Spinal cord (tissue), 10 donors: Measurements from ENCODE around the gene TCF20. TPM values are rescaled to one million over a fixed set of nuclear protein-coding genes. Genes with fewer than 3 reads are reported as not detected.

Source experiments
- DNase-seq, 6 donors: peaks; one replicate each; pipeline versions ENCODE4 v3.0.0 to v3.0.0-alpha.2; 2013 to 2015; ENCODE audit warnings: low spot score in 6 of 6, low read depth in 4 of 6
- H3K27ac ChIP-seq: one replicate; pipeline ENCODE4 v1.5.1; 2013; ENCODE audit warnings: low read depth, low read length, control low read depth
- H3K27me3 ChIP-seq: one replicate; pipeline ENCODE4 v1.6.1; 2013; ENCODE audit warnings: low read length; ENCODE audit not compliant: control insufficient read depth, insufficient read depth
- H3K36me3 ChIP-seq: one replicate; pipeline ENCODE4 v1.6.1; 2013; ENCODE audit warnings: low read length; ENCODE audit not compliant: control insufficient read depth, insufficient read depth
- H3K4me1 ChIP-seq: one replicate; pipeline ENCODE4 v1.6.1; 2013; ENCODE audit warnings: low read length; ENCODE audit not compliant: control insufficient read depth, insufficient read depth
- H3K4me3 ChIP-seq: one replicate; pipeline ENCODE4 v1.5.1; 2013; ENCODE audit warnings: low read depth, low read length, control low read depth
- H3K9me3 ChIP-seq: one replicate; pipeline ENCODE4 v1.6.1; 2013; ENCODE audit warnings: low read length; ENCODE audit not compliant: control insufficient read depth, insufficient read depth
- WGBS: methylation state at CpG from one replicate; pipeline ENCODE4 v1.1.5; 2013; ENCODE audit warnings: missing lambda C conversion rate; ENCODE audit not compliant: insufficient coverage; 5-methylcytosine and 5-hydroxymethylcytosine counted together
- long read RNA-seq, 4 donors: transcript quantifications; one replicate each; lab custom pipeline, GENCODE V29; 2026
- polyA plus RNA-seq, 2 donors: library from polyadenylated mRNA; unstranded; fragments of 120-200 nt; gene quantifications; one replicate each; pipeline ENCODE4 v1.2.1, GENCODE V29; 2013; ENCODE audit not compliant: insufficient read length in 2 of 2
- total RNA-seq, 2 donors: library from RNA; depleted of rRNA in 1 of 2; stranded (reverse); fragments of 120-200 nt in 1 of 2; fragments of >200 nt in 1 of 2; gene quantifications; one replicate each; pipeline versions ENCODE4 v1.2.3 to v1.2.4, GENCODE V29; 2013 to 2014
- donor health status: healthy.

The TCF20 gene
- total RNA-seq (10 to 100 TPM; 30.3 to 32.0 TPM), polyA plus RNA-seq (10 to 100 TPM; 25.3 to 28.8 TPM)
- long read RNA-seq, donor 1, full-length matches to known transcripts: 9 of 14 reads
- long read RNA-seq, donor 1, partial matches to known transcripts: 0 of 14 reads
- long read RNA-seq, donor 1, other reads (novel, unspliced or antisense): 5 of 14 reads
- long read RNA-seq, donor 2, full-length matches to known transcripts: 4 of 4 reads
- long read RNA-seq, donor 2, partial matches to known transcripts: 0 of 4 reads
- long read RNA-seq, donor 2, other reads (novel, unspliced or antisense): 0 of 4 reads
- long read RNA-seq, donor 3, full-length matches to known transcripts: 5 of 5 reads
- long read RNA-seq, donor 3, partial matches to known transcripts: 0 of 5 reads
- long read RNA-seq, donor 3, other reads (novel, unspliced or antisense): 0 of 5 reads
- long read RNA-seq, donor 4, full-length matches to known transcripts: 5 of 11 reads
- long read RNA-seq, donor 4, partial matches to known transcripts: 0 of 11 reads
- long read RNA-seq, donor 4, other reads (novel, unspliced or antisense): 6 of 11 reads

GRCh38 chr22:42270510-42271190 lies at the start of gene TCF20:
Gene TCF20, minus strand, starts transcription at chr22:42270653. Its CDS starts 55,348 bp downstream, at chr22:42215305.
- H3K27ac ChIP-seq: peak within 1 kb of the TSS; percentile 47

GRCh38 chr22:42319386-42319785 lies 48.9 kb upstream of the TCF20 start:
- peaks cover 3% of the 10 kb centered on the region for H3K36me3 ChIP-seq
- H3K4me3 ChIP-seq: no peak overlapping the region
- peaks cover 82% of the 10 kb centered on the region for H3K4me1 ChIP-seq
- no peaks in the 10 kb centered on the region for H3K27me3 ChIP-seq
- H3K9me3 ChIP-seq: no peaks in the 10 kb centered on the region
- DNase-seq: no peak
- H3K27ac ChIP-seq: no peak overlapping the region
- 89% methylated on average over 5 of the region's 6 CpGs for WGBS

More at GRCh38 chr22:42270510-42271190, at the start of gene TCF20:
- Histone ChIP-seq H3K4me3 (peak within 1 kb of the TSS; percentile 71), H3K36me3 (peaks cover 9% of the 10 kb centered on the region), H3K27me3 (no peaks in the 10 kb centered on the region), H3K9me3 (peaks cover 2% of the 10 kb centered on the region), H3K4me1 (peaks cover 25% of the 10 kb centered on the region)
- DNase-seq: peak in 3 of 6 donors; percentile 74 to 95 (median 94)
- 5% methylated on average over 91 of the region's 91 CpGs for WGBS

DNA sequence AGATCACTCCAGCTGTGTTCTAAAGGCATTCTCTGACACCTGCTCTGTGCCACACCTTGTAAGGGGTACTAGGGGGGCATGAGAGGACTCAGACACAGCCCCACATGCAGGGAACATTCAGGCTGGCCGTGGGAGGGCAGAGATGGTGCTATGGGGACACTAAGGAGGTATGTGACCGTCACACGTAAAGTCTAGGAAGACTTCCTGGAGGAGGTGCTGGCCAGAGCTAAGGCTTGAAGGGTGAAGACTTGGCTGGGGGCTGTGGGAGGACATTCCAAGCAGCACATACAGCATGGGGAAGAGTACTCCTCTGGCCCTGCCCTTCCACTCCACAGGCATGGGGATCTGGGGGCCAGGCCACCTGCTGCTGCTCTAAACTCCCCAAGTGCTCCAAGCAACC lies 48.5 kb upstream of the TCF20 start:
- Histone ChIP-seq H3K4me3 (no peak overlapping the region), H3K9me3 (no peaks in the 10 kb centered on the region), H3K4me1 (peaks cover 87% of the 10 kb centered on the region), H3K27me3 (no peaks in the 10 kb centered on the region), H3K27ac (no peak overlapping the region), H3K36me3 (peaks cover 3% of the 10 kb centered on the region)
- 93% methylated on average over 3 of the region's 3 CpGs for WGBS
- DNase-seq: no peak

DNA sequence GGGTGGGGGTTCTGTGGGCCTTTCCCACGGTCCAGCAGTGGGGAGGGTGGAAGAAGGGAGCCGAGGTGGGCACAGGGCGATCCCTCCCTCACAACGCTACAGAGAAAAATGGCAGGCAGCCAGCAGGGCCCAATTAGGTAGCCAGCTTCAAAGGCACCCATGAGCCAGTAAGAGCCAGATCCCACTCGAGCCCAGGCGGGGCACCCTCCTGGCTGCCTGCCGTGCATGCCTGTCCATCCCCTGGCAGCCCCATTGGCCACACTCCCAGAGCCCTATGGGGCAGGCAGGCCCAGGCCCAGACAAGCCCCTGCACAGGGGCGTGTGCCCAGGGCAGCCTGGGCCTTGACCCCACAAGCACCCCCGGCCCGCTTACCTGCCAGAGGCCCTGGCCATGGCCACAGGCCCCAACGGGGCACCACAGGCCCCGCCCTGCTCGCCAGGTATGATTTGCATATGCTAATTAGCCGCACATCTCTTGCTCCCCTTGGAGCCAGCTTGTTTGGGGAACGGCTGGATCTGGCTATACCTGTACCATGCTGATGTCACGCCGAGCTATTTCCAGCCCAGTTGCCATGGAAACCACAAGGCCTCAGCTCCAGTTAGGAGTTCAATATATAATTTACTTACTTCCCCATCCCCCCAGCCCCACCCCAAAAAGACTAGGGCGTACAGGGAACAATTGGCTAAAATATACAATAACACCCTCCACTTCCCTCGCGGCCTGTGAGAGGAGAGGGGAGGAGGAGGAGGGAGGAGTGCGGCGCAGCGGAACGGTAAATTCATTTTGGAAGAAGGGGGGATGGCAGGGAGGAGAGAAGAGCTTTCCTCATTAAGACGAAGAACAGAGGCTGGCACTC lies 47.5 kb upstream of the TCF20 start:
- H3K4me3 ChIP-seq: no peak overlapping the region
- WGBS: 29% methylated on average over 18 of the region's 25 CpGs
- peak overlapping the region; percentile 71 for H3K27ac ChIP-seq

DNA sequence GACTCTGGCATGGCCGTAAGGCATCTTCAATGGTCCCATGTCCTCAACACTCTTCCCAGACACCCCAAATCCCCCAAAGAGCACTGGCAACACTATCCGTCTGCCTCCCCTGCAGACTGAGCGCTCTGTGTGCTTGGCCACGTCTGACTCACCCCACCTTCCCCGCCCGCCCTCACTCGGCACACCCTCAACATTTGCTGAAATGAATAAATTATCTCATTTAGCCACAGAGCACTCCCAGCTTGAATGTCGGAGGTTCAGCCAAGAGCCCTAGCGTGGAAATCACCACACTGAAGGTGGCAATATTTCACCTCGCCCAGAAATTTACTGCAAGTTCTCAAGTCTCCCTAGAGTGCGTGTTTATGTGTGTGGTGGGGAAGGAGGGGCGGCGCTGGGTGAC lies 46.6 kb upstream of the TCF20 start:
- 26% methylated on average over 7 of the region's 13 CpGs for WGBS
- Histone ChIP-seq H3K4me3 (no peak overlapping the region), H3K27ac (peak overlapping the region; percentile 71), H3K9me3 (no peaks in the 10 kb centered on the region), H3K36me3 (peaks cover 3% of the 10 kb centered on the region), H3K27me3 (no peaks in the 10 kb centered on the region), H3K4me1 (peaks cover 94% of the 10 kb centered on the region)
- DNase-seq: peak in 2 of 6 donors; percentile 83 to 86

More for the DNA sequence above, 47.5 kb upstream of the TCF20 start:
- H3K9me3 ChIP-seq: no peaks in the 10 kb centered on the region
- peak in 2 of 6 donors; percentile 84 to 96 for DNase-seq
- peaks cover 3% of the 10 kb centered on the region for H3K36me3 ChIP-seq
- peaks cover 94% of the 10 kb centered on the region for H3K4me1 ChIP-seq
- no peaks in the 10 kb centered on the region for H3K27me3 ChIP-seq

- Histone ChIP-seq H3K4me1 (peaks cover 93% of the 10 kb centered on the region), H3K27ac (no peak overlapping the region), H3K27me3 (no peaks in the 10 kb centered on the region), H3K9me3 (no peaks in the 10 kb centered on the region), H3K36me3 (no peaks in the 10 kb centered on the region), H3K4me3 (no peak overlapping the region)
- DNase-seq: no peak
Measured at GRCh38 chr22:42315392-42315756, 44.9 kb upstream of the TCF20 start.

GRCh38 chr22:42314709-42315391 lies 44.4 kb upstream of the TCF20 start:
- H3K27me3 ChIP-seq: no peaks in the 10 kb centered on the region
- H3K9me3 ChIP-seq: no peaks in the 10 kb centered on the region
- no peak for DNase-seq
- WGBS: 50% methylated on average over 2 of the region's 5 CpGs
- no peaks in the 10 kb centered on the region for H3K36me3 ChIP-seq
- H3K4me3 ChIP-seq: no peak overlapping the region
- no peak overlapping the region for H3K27ac ChIP-seq
- peaks cover 94% of the 10 kb centered on the region for H3K4me1 ChIP-seq

DNA sequence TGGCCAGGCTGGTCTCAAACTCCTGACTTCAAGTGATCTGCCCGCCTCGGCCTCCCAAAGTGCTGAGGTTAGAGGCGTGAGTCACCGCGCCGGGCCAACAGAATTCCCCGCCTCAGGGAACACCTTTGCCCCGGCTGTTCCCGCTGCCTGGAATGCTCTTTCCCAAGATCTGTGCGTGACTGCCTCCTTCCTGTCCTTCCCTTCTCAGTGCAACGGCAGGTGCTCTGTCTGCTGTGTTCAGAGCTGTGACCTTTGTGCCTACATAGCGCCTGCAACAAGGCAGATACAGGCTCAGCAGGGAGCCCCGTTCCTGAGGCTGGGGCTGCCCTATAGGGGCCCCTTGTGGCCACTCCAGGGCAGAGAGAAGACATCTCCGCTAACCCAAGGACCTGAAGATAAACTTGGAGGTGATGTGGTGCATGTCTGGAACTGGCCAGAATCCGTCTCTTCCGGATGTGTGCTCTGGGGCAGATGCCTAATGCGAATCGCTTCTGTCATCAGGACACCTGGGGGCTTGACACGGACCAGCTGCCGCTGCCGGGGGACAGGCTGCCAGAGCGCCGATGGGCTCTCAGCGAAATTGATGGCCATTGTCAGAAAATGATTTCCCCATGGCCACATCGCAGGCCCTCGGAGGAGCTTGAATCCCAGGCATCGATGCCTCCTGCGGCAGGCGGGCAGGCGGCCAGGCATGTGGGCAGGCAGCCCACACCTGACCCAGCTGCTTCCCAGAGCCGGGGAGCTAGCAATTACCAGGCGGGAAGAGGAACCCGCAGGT lies 43.5 kb upstream of the TCF20 start:
- H3K9me3 ChIP-seq: no peaks in the 10 kb centered on the region
- no peak overlapping the region for H3K4me3 ChIP-seq
- no peak overlapping the region for H3K27ac ChIP-seq
- H3K36me3 ChIP-seq: no peaks in the 10 kb centered on the region
- 24% methylated on average over 33 of the region's 33 CpGs for WGBS
- H3K27me3 ChIP-seq: no peaks in the 10 kb centered on the region
- H3K4me1 ChIP-seq: peaks cover 95% of the 10 kb centered on the region
- DNase-seq: peak in 2 of 6 donors; percentile 73 to 75
